ENCODE data around the gene ABHD10. TPM values are rescaled to one million over a fixed set of nuclear protein-coding genes. Genes with fewer than 3 reads are reported as not detected.

Gene ABHD10
- total and polyA plus RNA-seq, 10 of the 15 experiments (the other 5 are each of a cell fraction or from before 2014, with no cell fraction given), result 12.3 to 51.0 (median 28.9) TPM

DNA sequence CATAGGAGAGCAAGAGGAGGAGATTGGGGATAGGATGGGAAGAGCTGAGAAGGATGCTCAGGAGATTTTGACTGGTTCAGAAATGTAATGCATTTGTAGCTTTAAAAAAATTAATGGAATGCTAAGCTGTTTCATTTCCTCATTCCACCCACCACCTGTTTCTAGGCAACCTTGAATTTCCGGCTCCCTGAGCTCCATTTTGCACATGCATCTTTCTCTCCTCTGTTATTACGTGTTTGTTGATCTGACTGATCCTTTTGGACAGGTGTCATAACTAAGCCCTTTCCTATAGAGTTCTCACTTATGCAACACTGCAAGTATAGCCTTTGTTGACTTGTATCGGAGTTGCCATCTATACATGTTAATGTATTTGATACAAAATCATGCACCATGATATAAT lies 60.0 kb downstream of the ABHD10 start:
- H4K20me1 ChIP-seq (ENCODE audit: control insufficient read depth, insufficient read depth), result no peaks in the 10 kb centered on the region
- H3K79me2 ChIP-seq (ENCODE audit: control insufficient read depth, insufficient read depth, low read length), result no peaks in the 10 kb centered on the region
- 28% methylated on average over 3 of the region's 3 CpGs for WGBS (ENCODE audit: insufficient coverage, insufficient replicate concordance, low lambda C conversion rate, missing lambda C conversion rate)
- intact Hi-C loops (cut with micrococcal nuclease; ENCODE audit: unreplicated experiment), result no loop called here
- TF ChIP-seq SMAD1 (IDR thresholded peaks at IDR 0.05; ENCODE audit: low read depth, partially characterized antibody) (no peak), IKZF2 (IDR thresholded peaks at IDR 0.05) (0 out of 4 replicates have a peak, but pooled peaks of 1 of the 2 experiments have one; percentile 18), SPI1 (IDR thresholded peaks at IDR 0.05; ENCODE audit: borderline replicate concordance, insufficient read depth, low read depth, low read length) (peak; percentile 84), POLR2AphosphoS2 (IDR thresholded peaks at IDR 0.05; ENCODE audit: low read depth, low read length) (no peak), SIN3A (IDR thresholded peaks at IDR 0.05; ENCODE audit: low read depth, low read length) (no peak), PAX8 (IDR thresholded peaks at IDR 0.05) (no peak)
- TF ChIP-seq, protein P1, sequence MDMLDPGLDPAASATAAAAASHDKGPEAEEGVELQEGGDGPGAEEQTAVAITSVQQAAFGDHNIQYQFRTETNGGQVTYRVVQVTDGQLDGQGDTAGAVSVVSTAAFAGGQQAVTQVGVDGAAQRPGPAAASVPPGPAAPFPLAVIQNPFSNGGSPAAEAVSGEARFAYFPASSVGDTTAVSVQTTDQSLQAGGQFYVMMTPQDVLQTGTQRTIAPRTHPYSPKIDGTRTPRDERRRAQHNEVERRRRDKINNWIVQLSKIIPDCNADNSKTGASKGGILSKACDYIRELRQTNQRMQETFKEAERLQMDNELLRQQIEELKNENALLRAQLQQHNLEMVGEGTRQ (IDR thresholded peaks at IDR 0.05; ENCODE audit: borderline replicate concordance, low read depth, low read length), result no peak
- no peaks in the 10 kb centered on the region for H3K36me3 ChIP-seq (ENCODE audit: control insufficient read depth in 2 of 2, insufficient read depth in 2 of 2, low read length in 1 of 2)
- BruUV-seq (replicated peaks), result no TSS peak
- no peaks in the 10 kb centered on the region for H3K4me1 ChIP-seq (ENCODE audit: control insufficient read depth, insufficient read depth, low read length)
- H3K4me2 ChIP-seq (ENCODE audit: control insufficient read depth, insufficient read depth), result no peak overlapping the region
- H3K27me3 ChIP-seq (replicated peaks in 1 of 2; ENCODE audit: control insufficient read depth in 2 of 2, insufficient read depth in 2 of 2, low read length in 1 of 2), result no peaks in the 10 kb centered on the region
- H3K4me3 ChIP-seq, result no peak overlapping the region
- POLR2A ChIA-PET, result interaction anchor here (1.5 kb wide), 1 partner anchor 60 kb away, joined by 8 read pairs; the partner anchor contains the start of gene ABHD10
- in situ Hi-C loops (cut with MboI), result no loop called here
- no peak overlapping the region for H2AFZ ChIP-seq (ENCODE audit: control insufficient read depth, low read depth, low read length)
- no peak overlapping the region for H3K27ac ChIP-seq (ENCODE audit: control insufficient read depth, insufficient read depth)
- CTCF ChIA-PET, result interaction anchor here (0.6 to 4.4 kb wide), 15 partner anchors 11 to 322 kb away, joined by 3 to 59 read pairs (median 4); no protein-coding TSS in a partner anchor
- peak; percentile 72 for ATAC-seq
- H3K9ac ChIP-seq (ENCODE audit: control insufficient read depth, insufficient read depth, low read length), result no peak overlapping the region
- RAD21 ChIA-PET (ENCODE audit: unreplicated experiment), result interaction anchor here (0.9 to 3.4 kb wide), 6 partner anchors 23 to 369 kb away, joined by 3 to 25 read pairs (median 6); partner anchors contain the start of gene ABHD10
- peak; percentile 47 for FAIRE-seq
- SMC1A ChIA-PET (ENCODE audit: uncharacterized antibody, unreplicated experiment), result interaction anchor here (0.7 to 4.1 kb wide), 17 partner anchors 10 to 322 kb away, joined by 3 to 23 read pairs (median 4); partner anchors contain the start of gene ABHD10
- H3K9me3 ChIP-seq (replicated peaks; ENCODE audit: control insufficient read depth, insufficient read depth, low read length), result no peaks in the 10 kb centered on the region
- peak; percentile 25 for DNase-seq (ENCODE audit: low read depth, low spot score)

Data from GM12878 (cell line).